GM12872 (cell line): ENCODE results near the gene ACSF2.
A peak's percentile ranks its signal among the peaks of the same experiment; 100 is the strongest.

Experiments
- TF ChIP-seq, protein P1 (sequence below): IDR thresholded peaks from 3 replicates; pipeline ENCODE4 v1.5.1; 2011; ENCODE audit warnings: low read depth, mild to moderate bottlenecking, low read length, moderate library complexity; ENCODE audit not compliant: insufficient read depth

Gene ACSF2

DNA sequence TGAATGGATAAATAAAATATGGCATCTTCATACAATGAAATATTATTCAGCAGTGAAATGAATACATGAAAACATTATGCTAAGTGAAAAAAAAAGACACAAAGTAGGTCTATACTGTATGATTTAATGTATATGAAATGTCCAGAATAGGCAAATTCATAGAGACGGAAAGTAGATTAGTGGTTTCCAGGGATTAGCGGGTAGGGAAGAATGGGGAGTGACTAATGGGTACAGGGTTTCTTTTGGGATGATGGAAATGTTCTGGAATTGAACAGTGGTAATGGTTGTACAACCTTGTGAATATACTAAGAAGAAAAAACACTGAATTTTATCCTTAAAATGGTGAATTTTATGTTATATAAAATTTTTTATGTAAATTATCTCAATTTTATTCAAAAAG is 73.7 kb downstream of the ACSF2 start:
- TF ChIP-seq, protein P1, sequence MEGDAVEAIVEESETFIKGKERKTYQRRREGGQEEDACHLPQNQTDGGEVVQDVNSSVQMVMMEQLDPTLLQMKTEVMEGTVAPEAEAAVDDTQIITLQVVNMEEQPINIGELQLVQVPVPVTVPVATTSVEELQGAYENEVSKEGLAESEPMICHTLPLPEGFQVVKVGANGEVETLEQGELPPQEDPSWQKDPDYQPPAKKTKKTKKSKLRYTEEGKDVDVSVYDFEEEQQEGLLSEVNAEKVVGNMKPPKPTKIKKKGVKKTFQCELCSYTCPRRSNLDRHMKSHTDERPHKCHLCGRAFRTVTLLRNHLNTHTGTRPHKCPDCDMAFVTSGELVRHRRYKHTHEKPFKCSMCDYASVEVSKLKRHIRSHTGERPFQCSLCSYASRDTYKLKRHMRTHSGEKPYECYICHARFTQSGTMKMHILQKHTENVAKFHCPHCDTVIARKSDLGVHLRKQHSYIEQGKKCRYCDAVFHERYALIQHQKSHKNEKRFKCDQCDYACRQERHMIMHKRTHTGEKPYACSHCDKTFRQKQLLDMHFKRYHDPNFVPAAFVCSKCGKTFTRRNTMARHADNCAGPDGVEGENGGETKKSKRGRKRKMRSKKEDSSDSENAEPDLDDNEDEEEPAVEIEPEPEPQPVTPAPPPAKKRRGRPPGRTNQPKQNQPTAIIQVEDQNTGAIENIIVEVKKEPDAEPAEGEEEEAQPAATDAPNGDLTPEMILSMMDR: no peak

- TF ChIP-seq, protein P1: peak; percentile 34; the same call in 2 of the 3 replicates
Measured at GRCh38 chr17:50501054-50501453, 75.0 kb downstream of the ACSF2 start.

DNA sequence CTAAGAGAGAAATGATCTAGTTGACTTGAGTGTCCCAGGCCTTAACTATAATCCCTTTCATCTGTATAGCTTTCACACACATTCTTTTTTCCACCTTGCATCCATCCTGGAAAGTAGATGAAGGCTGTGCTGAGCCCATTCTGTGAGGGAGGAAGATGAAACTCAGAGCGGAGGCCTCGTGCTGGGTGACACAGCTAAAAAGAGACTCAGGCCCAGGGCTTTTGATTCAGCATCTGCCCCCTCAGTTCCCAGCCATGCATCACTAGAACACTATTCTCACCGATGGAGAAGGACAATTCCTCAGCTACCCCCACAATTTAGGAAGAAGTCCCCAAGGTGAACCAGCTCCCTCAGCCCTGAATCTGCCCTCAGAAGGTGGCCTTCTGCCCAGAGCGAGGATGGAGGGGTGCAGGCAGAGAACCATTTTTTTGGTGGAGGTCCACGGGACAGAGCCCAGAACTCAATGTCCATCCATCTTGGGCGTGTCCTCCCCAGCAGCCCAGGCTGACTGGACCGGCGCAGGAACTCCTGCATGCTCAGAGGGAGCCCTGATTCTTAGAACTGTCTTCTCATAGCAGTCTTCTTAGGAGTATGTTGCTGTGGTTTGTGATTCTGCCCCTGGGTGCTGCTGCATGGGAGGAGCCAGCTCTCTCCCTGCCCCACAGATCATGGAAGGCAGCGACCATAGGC is 76.4 kb downstream of the ACSF2 start:
- TF ChIP-seq, protein P1: no peak

GRCh38 chr17:50505591-50506130 is 79.6 kb downstream of the ACSF2 start:
- TF ChIP-seq, protein P1: no peak

DNA sequence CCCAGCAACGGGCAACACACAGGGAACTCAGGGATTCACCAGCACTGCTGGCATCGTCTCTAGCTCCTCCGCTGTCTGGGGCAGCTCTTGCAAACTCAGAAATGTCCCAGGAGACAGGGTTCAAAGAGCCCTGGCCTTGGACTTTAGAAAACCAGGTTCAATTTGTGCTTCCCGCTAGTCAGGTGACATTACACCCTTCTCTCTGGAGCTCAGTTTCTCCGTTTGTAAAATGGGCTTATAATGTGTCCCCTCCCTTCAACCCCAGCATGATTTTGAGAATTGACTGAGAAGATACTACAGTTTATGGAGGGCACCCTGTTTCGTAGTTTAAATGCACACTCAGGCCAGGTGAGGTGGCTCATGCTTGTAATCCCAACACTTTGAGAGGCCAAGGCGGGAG is 80.3 kb downstream of the ACSF2 start:
- TF ChIP-seq, protein P1: no peak

DNA sequence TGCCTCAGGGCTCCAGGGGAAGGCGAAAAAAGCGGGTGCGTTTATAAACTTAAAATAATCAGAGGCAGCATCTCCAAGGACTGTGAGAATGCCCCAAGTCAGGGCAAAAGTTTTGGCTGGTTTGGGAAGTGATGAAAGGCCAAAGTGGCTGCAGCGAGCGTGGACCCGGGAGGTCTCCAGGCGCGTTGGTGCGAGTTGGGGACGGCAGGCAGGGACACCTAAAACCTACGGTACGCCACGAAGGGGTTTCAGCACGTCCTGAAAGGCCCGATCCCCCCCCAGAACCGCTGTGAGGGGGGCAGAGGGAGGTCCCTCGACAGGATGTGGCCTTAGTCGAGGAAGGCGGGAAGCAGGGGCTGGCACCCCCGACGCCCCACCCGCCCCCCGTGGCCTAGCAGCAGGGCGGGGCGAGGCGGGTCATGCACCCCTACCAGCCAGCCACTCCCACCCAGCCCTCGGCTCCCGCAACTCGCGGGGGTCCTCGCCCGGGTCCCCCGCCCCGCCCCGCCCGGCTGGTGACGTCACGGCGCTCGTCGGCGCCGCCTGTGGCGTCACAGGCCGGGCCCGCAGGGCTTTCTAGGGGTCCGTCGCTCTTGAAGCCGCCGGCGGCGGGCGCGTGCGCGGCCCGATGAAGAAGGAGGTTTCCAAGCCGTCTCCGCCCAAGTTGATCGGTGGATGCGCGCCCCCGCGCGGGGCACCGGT is 82.0 kb downstream of the ACSF2 start, which contains the start of gene MYCBPAP:
TSS of gene MYCBPAP (plus strand) at position 569 of the 702 bp plus-strand sequence. CDS start 236 bp downstream, outside the sequence.
- TF ChIP-seq, protein P1: peak; percentile 31; the same call in 2 of the 3 replicates
